ENCODE data around the gene ZCCHC7.
"Not testable (repeated sequence)": the region's sequence is repeated elsewhere in the genome, so short reads cannot be mapped to it uniquely, and the experiment has no call there.

ZCCHC7 gene

GRCh38 chr9:37120843-37121335 lies 515 bp downstream of the ZCCHC7 start:
- not testable (repeated sequence) for DNase-seq (ENCODE audit: low spot score)

- DNase-seq (ENCODE audit: low spot score) = no peak
These were observed 1.5 kb downstream of the ZCCHC7 start for GRCh38 chr9:37121881-37122280.

- DNase-seq (ENCODE audit: low spot score) = no peak
These were observed 5.9 kb downstream of the ZCCHC7 start for GRCh38 chr9:37126214-37126788.

GRCh38 chr9:37127018-37127417 lies 6.6 kb downstream of the ZCCHC7 start:
- DNase-seq (ENCODE audit: low spot score) = no peak

GRCh38 chr9:37128051-37128450 lies 7.7 kb downstream of the ZCCHC7 start:
- no peak for DNase-seq (ENCODE audit: low spot score)

GRCh38 chr9:37134166-37134565 lies 13.8 kb downstream of the ZCCHC7 start:
- DNase-seq (ENCODE audit: low spot score) = no peak

GRCh38 chr9:37141015-37141414 lies 20.6 kb downstream of the ZCCHC7 start:
- DNase-seq (ENCODE audit: low spot score) = no peak

- DNase-seq (ENCODE audit: low spot score) = no peak
These were observed 24.4 kb downstream of the ZCCHC7 start for GRCh38 chr9:37144762-37145161.

GRCh38 chr9:37146410-37146809 lies 26.0 kb downstream of the ZCCHC7 start:
- no peak for DNase-seq (ENCODE audit: low spot score)

GRCh38 chr9:37148181-37148580 lies 27.8 kb downstream of the ZCCHC7 start:
- DNase-seq (ENCODE audit: low spot score) = no peak

- no peak for DNase-seq (ENCODE audit: low spot score)
These were observed 29.4 kb downstream of the ZCCHC7 start for GRCh38 chr9:37149666-37150308.

GRCh38 chr9:37150415-37150814 lies 30.0 kb downstream of the ZCCHC7 start:
- no peak for DNase-seq (ENCODE audit: low spot score)

GRCh38 chr9:37151812-37152211 lies 31.4 kb downstream of the ZCCHC7 start:
- DNase-seq (ENCODE audit: low spot score) = no peak

GRCh38 chr9:37152365-37152764 lies 32.0 kb downstream of the ZCCHC7 start:
- DNase-seq (ENCODE audit: low spot score) = no peak

GRCh38 chr9:37155601-37156000 lies 35.2 kb downstream of the ZCCHC7 start:
- DNase-seq (ENCODE audit: low spot score) = no peak

GRCh38 chr9:37156205-37156604 lies 35.8 kb downstream of the ZCCHC7 start:
- DNase-seq (ENCODE audit: low spot score) = no peak

GRCh38 chr9:37156781-37157356 lies 36.5 kb downstream of the ZCCHC7 start:
- no peak for DNase-seq (ENCODE audit: low spot score)

GRCh38 chr9:37157726-37158377 lies 37.5 kb downstream of the ZCCHC7 start:
- no peak for DNase-seq (ENCODE audit: low spot score)

- no peak for DNase-seq (ENCODE audit: low spot score)
These were observed 42.9 kb downstream of the ZCCHC7 start for GRCh38 chr9:37163299-37163698.

GRCh38 chr9:37164335-37164734 lies 44.0 kb downstream of the ZCCHC7 start:
- DNase-seq (ENCODE audit: low spot score) = not testable (repeated sequence)

- DNase-seq (ENCODE audit: low spot score) = no peak
These were observed 45.3 kb downstream of the ZCCHC7 start for GRCh38 chr9:37165644-37166043.

GRCh38 chr9:37167456-37168047 lies 47.2 kb downstream of the ZCCHC7 start:
- DNase-seq (ENCODE audit: low spot score) = no peak

GRCh38 chr9:37172557-37172956 lies 52.2 kb downstream of the ZCCHC7 start:
- DNase-seq (ENCODE audit: low spot score) = no peak
